GM10248 (cell line): ENCODE results near the gene STEAP3.

Experiments
- CTCF ChIA-PET: fragments of 300-600 bp; sonication (Branson Sonifier 250); formaldehyde crosslinking; extraction: SDS; loops from one replicate; lab custom pipeline; 2021; ENCODE audit warnings: antibody characterized with exemption; lab: Yijun Ruan, JAX
- POLR2A ChIA-PET: fragments of 350-650 bp; sonication (Branson Sonifier 250); formaldehyde crosslinking; extraction: SDS; loops from one replicate; lab custom pipeline; 2020; ENCODE audit warnings: antibody characterized with exemption; lab: Yijun Ruan, JAX
- DNase-seq: peaks from one replicate; pipeline ENCODE4 v3.0.0; 2012; ENCODE audit errors: extremely low spot score
- CTCF ChIP-seq: IDR thresholded peaks from 2 replicates; pipeline ENCODE4 v1.5.1; 2012; ENCODE audit warnings: mild to moderate bottlenecking, low read depth; ENCODE audit errors: extremely low read depth, missing control alignments, control extremely low read depth

The STEAP3 gene

GRCh38 chr2:119252186-119253113, 28.8 kb downstream of the STEAP3 start:
- TF ChIP-seq CTCF, result no peak
- DNase-seq, result no peak
- ChIA-PET POLR2A (no interaction called here), CTCF (interaction anchor here (7.6 kb wide), 1 partner anchor 13 kb away, joined by 43 read pairs; no protein-coding TSS in a partner anchor)

- CTCF ChIA-PET, result interaction anchor here (1.8 to 7.6 kb wide), 2 partner anchors 12 to 370 kb away, joined by 5 to 43 read pairs; no protein-coding TSS in a partner anchor
Measured at GRCh38 chr2:119253114-119253702, 29.6 kb downstream of the STEAP3 start.

GRCh38 chr2:119253760-119254600, 30.3 kb downstream of the STEAP3 start:
- TF ChIP-seq CTCF, result no peak
- ChIA-PET POLR2A (no interaction called here), CTCF (interaction anchor here (1.4 to 7.6 kb wide), 4 partner anchors 11 to 371 kb away, joined by 4 to 43 read pairs (median 6); no protein-coding TSS in a partner anchor)
- no peak for DNase-seq

More at GRCh38 chr2:119253114-119253702, 29.6 kb downstream of the STEAP3 start:
- no peak for TF ChIP-seq CTCF
- POLR2A ChIA-PET, result no interaction called here
- DNase-seq, result no peak

GRCh38 chr2:119254601-119255080, 31.0 kb downstream of the STEAP3 start:
- TF ChIP-seq CTCF, result no peak
- CTCF ChIA-PET, result interaction anchor here (1.4 to 7.6 kb wide), 4 partner anchors 10 to 372 kb away, joined by 4 to 43 read pairs (median 6); no protein-coding TSS in a partner anchor
- no peak for DNase-seq
- POLR2A ChIA-PET, result no interaction called here

GRCh38 chr2:119255760-119256581, 32.3 kb downstream of the STEAP3 start:
- CTCF ChIA-PET, result interaction anchor here (1.8 to 7.6 kb wide), 2 partner anchors 9 to 14 kb away, joined by 6 to 43 read pairs; no protein-coding TSS in a partner anchor
- no peak for DNase-seq
- POLR2A ChIA-PET, result no interaction called here
- no peak for TF ChIP-seq CTCF
